ENCODE results near the gene TRAPPC10.

The TRAPPC10 gene

DNA sequence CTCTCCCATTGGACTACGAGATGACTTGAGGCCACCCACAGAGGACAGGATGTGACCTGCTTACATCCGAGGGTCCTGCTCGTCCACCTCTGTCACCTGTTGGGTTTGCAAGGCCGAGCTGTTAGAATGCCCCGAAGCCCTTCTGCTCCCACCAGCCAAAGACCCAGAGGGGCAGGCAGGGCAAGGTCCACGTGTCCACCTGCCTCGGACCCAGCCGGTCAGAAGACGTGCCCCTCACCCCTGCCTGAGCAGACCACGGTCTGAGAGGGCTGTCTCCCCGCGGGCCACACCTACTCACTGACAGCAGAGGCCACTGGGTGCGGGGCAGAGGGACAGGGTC, 30.3 kb upstream of the TRAPPC10 start:
- TF ChIP-seq, protein P1, sequence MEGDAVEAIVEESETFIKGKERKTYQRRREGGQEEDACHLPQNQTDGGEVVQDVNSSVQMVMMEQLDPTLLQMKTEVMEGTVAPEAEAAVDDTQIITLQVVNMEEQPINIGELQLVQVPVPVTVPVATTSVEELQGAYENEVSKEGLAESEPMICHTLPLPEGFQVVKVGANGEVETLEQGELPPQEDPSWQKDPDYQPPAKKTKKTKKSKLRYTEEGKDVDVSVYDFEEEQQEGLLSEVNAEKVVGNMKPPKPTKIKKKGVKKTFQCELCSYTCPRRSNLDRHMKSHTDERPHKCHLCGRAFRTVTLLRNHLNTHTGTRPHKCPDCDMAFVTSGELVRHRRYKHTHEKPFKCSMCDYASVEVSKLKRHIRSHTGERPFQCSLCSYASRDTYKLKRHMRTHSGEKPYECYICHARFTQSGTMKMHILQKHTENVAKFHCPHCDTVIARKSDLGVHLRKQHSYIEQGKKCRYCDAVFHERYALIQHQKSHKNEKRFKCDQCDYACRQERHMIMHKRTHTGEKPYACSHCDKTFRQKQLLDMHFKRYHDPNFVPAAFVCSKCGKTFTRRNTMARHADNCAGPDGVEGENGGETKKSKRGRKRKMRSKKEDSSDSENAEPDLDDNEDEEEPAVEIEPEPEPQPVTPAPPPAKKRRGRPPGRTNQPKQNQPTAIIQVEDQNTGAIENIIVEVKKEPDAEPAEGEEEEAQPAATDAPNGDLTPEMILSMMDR (IDR thresholded peaks at IDR 0.05; ENCODE audit: low read length, missing control alignments) = no peak
- DNase-seq (ENCODE audit: low read depth) = no peak
- H3K4me3 ChIP-seq (replicated peaks; ENCODE audit: low read depth, low read length) = no peak overlapping the region

DNA sequence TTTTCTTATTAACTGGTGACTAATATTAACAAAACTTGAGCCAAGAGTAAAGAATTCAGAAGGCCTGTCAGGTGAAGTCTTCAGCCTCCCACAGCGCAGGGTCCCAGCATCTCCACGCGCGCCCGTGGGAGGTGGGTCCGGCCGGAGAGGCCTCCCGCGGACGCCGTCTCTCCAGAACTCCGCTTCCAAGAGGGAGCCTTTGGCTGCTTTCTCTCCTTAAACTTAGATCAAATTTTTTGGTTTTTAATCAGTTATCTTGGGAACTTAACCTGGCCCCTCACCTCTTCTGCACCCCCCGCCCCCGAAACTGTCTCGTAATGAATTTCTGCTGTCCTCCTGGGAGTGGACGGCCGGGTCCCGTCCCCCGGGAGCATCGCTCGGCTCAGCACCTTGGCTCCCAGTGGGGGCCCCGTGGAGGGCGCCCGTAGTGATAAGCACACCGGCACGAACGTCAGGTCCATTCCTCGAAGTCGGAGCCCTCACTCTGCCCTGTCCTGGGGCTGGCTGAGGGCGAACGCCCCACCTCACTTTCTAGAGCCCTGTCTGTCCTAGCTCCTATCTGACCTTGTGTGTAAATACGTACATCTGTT, 29.5 kb upstream of the TRAPPC10 start:
- TF ChIP-seq, protein P1 (IDR thresholded peaks at IDR 0.05; ENCODE audit: low read length, missing control alignments) = no peak
- no peak for DNase-seq (ENCODE audit: low read depth)

DNA sequence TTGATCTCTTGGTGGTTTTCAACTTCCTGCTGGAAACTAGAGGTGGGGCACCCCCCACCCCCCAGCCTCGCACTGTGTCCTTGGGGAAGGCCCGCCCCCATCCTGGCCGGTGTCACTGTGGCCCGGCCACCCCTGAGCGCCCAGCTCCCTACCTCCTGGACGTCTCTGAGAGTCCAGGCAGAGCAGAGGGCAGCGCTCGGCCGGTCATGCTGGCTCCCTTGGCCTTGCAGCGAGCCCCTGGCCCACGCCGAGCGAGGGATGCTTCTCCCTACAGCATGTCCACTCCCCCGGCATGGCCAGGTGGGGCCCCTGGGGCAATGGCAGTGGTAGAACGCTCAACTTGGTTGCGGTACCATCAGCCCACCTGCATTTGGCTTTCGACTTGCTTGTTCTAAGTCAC, 28.7 kb upstream of the TRAPPC10 start:
- TF ChIP-seq, protein P1 (IDR thresholded peaks at IDR 0.05; ENCODE audit: low read length, missing control alignments) = no peak
- no peak for DNase-seq (ENCODE audit: low read depth)
- no peak overlapping the region for H3K4me3 ChIP-seq (replicated peaks; ENCODE audit: low read depth, low read length)

More for the DNA sequence above, 29.5 kb upstream of the TRAPPC10 start:
- H3K4me3 ChIP-seq (replicated peaks; ENCODE audit: low read depth, low read length) = no peak overlapping the region

DNA sequence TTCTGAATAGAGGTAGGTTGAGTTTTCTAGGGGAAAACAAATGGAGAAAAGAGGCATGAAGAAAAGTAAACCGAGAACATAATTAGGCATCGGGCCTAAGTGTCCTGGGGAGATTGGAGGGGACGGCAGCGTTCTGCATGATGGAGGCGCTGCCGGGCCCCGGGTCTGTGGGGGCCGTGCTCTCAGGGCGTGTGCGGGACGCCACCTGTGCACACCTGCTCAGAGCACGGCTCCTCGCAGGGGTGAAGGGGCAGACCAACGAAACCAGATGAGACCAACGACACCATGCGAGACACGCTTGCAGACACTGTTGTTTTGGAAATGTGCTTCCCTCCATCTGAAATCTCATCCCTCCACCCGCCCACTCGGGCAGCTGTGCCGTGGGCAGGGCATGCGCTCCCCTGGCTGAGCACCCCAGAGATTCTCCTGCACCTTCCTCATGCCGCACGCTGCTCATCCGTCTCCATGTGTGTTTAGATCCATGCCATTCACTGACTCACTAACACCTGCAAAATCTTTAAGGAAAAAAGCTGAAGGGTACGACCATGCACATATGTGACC, 28.2 kb upstream of the TRAPPC10 start:
- TF ChIP-seq, protein P1 (IDR thresholded peaks at IDR 0.05; ENCODE audit: low read length, missing control alignments) = no peak
- DNase-seq (ENCODE audit: low read depth) = no peak
- no peak overlapping the region for H3K4me3 ChIP-seq (replicated peaks; ENCODE audit: low read depth, low read length)

DNA sequence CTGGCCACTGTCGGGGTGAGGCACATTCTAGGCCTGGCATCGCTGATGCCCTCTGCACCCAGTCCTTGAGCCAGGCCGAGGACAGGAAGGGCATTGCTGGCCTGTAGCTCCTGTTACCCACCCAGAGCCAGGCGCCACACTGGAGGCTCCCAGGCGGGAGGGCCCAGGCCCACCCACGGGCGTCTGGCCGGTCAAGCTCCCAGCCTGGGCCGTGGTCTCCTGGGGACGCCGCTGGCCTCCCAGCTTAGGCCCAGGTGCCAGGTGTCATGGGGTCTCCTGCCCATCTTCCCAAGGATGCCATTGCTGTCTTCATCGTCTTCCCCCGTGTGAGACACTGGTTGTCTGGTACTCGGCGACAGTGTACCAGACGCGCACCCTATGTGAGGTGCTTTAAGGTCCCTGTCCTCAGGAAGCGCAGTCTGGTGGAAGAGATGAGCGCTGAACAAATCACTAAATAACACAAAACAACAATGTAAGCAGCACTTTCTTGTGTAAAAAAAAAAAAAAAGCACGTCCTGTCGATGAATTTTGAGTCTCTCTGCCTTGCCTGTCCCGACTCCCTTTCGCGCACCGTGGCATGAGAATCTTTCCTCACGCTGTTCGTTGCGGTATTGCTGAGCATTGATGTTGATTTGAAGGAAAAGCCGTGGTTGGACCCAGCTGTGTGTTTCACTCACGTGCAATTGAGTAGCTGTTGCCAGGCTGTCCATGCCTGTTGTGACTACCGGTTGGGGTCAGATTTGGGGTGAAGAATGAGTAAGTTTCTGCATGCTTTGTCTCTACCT, 27.0 kb upstream of the TRAPPC10 start:
- no peak for DNase-seq (ENCODE audit: low read depth)
- TF ChIP-seq, protein P1 (IDR thresholded peaks at IDR 0.05; ENCODE audit: low read length, missing control alignments) = no peak
- no peak overlapping the region for H3K4me3 ChIP-seq (replicated peaks; ENCODE audit: low read depth, low read length)

DNA sequence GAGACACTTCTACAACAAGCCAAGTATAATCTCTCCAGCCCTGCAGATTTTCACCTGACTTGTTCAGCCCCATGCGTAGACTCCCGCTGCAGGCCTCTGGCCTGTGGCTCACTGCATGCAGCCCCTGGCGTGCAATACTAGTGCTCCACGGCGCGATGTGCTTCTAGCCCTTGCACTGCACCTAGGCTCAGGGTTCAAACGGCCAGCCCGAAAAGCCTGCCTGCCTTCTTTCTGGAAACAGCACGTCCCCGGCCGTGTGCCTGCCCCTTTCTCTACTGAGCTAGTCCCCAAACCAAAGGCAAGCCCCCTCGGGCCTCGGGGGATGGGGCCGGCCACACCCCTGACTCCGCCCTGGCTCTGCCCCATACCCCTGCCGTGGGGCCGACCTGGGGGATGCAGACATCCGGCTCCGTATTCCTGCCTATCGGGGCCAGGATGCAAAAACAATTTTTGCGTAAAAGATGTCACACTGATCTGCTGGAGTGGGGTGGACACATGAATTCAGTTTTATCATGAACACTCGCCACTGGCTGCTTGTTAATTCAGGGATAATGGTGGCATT, 26.3 kb upstream of the TRAPPC10 start:
- H3K4me3 ChIP-seq (replicated peaks; ENCODE audit: low read depth, low read length) = no peak overlapping the region
- DNase-seq (ENCODE audit: low read depth) = no peak
- TF ChIP-seq, protein P1 (IDR thresholded peaks at IDR 0.05; ENCODE audit: low read length, missing control alignments) = no peak
